ENCODE measurements around the gene NKD1. TPM values are rescaled to one million over a fixed set of nuclear protein-coding genes. Genes with fewer than 3 reads are reported as not detected.

NKD1 gene
- total and polyA plus RNA-seq, 9 donors = 2.5 to 72.1 (median 12.7) TPM

GRCh38 chr16:50505714-50506542 lies 42.3 kb upstream of the NKD1 start:
- H3K27ac ChIP-seq = no peak overlapping the region
- no peaks in the 10 kb centered on the region for H3K36me3 ChIP-seq
- intact Hi-C loops (cut with DNase I) = no loop called here
- no peaks in the 10 kb centered on the region for H3K9me3 ChIP-seq
- WGBS, 3 donors = 76 to 78% (median 78%) methylated on average over 13 of the region's 13 CpGs
- TF ChIP-seq POLR2A (IDR thresholded peaks at IDR 0.05) = no peak
- no peak for TF ChIP-seq CTCF (IDR thresholded peaks at IDR 0.05)
- no peak for TF ChIP-seq EP300 (IDR thresholded peaks at IDR 0.05)
- H3K4me1 ChIP-seq (ENCODE audit: insufficient read depth) = no peaks in the 10 kb centered on the region
- no peaks in the 10 kb centered on the region for H3K27me3 ChIP-seq
- no peak for DNase-seq
- no peak overlapping the region for H3K4me3 ChIP-seq

GRCh38 chr16:50506543-50506937 lies 41.7 kb upstream of the NKD1 start:
- Histone ChIP-seq H3K36me3 (no peaks in the 10 kb centered on the region), H3K4me1 (ENCODE audit: insufficient read depth) (no peaks in the 10 kb centered on the region), H3K27me3 (no peaks in the 10 kb centered on the region), H3K4me3 (no peak overlapping the region), H3K27ac (no peak overlapping the region), H3K9me3 (no peaks in the 10 kb centered on the region)
- WGBS, 3 donors = 88 to 95% (median 93%) methylated on average over 4 of the region's 4 CpGs
- no peak for DNase-seq
- intact Hi-C loops (cut with DNase I) = no loop called here
- no peak for TF ChIP-seq POLR2A (IDR thresholded peaks at IDR 0.05)
- TF ChIP-seq CTCF (IDR thresholded peaks at IDR 0.05) = no peak
- TF ChIP-seq EP300 (IDR thresholded peaks at IDR 0.05) = no peak

DNA sequence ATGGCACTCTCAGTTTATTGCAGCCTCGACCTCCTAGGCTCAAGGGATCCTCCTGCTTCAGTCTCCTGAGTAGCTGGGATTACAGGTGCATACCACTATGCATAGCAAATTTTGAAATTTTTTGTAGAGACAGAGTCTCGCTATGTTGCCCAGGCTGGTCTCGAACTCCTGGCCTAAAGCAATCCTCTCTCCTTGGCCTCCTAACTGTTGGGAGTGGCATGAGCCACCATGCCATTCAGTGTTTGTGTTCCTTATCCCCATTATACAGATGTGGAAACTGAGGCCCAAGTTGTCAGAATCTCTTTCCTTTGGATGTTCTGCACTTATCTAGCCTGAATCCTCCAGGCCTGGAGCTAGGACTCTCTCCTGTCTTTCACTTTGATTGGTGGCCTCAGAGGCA lies 40.8 kb upstream of the NKD1 start:
- no peak overlapping the region for H3K27ac ChIP-seq
- no peak for DNase-seq
- no peaks in the 10 kb centered on the region for H3K36me3 ChIP-seq
- H3K9me3 ChIP-seq = no peaks in the 10 kb centered on the region
- WGBS, 3 donors = 82 to 84% (median 83%) methylated on average over 3 of the region's 3 CpGs
- H3K27me3 ChIP-seq = no peaks in the 10 kb centered on the region
- intact Hi-C loops (cut with DNase I) = no loop called here
- TF ChIP-seq EP300 (IDR thresholded peaks at IDR 0.05) (no peak), POLR2A (IDR thresholded peaks at IDR 0.05) (no peak), CTCF (IDR thresholded peaks at IDR 0.05) (no peak)
- H3K4me3 ChIP-seq = no peak overlapping the region
- H3K4me1 ChIP-seq (ENCODE audit: insufficient read depth) = no peaks in the 10 kb centered on the region

DNA sequence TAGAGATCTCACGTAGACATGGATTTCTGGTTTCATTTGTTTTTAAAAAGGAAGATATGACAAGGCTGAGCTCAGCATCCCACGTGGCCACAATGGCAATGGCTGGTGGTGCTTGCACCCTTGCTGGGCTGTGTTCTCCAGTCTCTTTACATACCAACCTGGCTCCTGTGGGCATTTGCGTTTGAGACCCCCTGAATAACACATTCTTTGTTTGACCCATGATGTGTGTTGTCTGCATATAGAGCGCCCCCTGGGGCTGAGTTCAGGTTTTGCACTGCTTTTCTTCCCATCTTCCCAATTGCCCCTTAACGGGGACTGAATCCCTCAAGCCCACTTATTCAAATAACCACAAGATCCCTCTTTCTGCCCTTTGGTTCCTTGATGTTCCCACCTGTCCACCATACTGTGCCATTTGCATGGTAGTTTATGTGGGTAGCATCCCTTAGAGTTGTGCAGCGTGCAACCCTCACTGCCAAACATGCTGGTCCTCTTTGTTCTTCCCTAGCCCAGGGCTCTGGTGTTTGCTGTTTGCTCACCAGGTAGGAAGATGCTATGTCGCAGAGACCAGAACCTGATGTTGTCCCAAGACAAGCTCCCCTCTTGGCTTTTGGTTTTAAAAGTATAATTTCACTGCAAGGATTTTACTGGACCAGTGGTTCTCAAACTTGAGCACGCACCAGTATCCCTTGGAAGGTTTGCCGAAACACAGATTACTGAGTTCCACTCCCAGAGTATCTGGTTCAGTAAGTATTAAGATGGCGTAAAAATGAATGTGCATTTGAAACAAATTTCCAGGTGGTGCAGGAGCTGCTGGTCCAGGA lies 38.5 kb upstream of the NKD1 start:
- H3K27ac ChIP-seq = no peak overlapping the region
- intact Hi-C loops (cut with DNase I) = no loop called here
- H3K27me3 ChIP-seq = no peaks in the 10 kb centered on the region
- H3K9me3 ChIP-seq = no peaks in the 10 kb centered on the region
- no peak for TF ChIP-seq EP300 (IDR thresholded peaks at IDR 0.05)
- no peak for TF ChIP-seq POLR2A (IDR thresholded peaks at IDR 0.05)
- no peak for TF ChIP-seq CTCF (IDR thresholded peaks at IDR 0.05)
- DNase-seq = no peak
- 57 to 63% (median 59%) methylated on average over 10 of the region's 10 CpGs for WGBS, 3 donors
- no peaks in the 10 kb centered on the region for H3K36me3 ChIP-seq
- no peaks in the 10 kb centered on the region for H3K4me1 ChIP-seq (ENCODE audit: insufficient read depth)
- no peak overlapping the region for H3K4me3 ChIP-seq
